ENCODE data around the gene ADCK1.
A peak's percentile ranks its signal among the peaks of the same experiment; 100 is the strongest.
"Not testable (repeated sequence)": the region's sequence is repeated elsewhere in the genome, so short reads cannot be mapped to it uniquely, and the experiment has no call there.

The ADCK1 gene

DNA sequence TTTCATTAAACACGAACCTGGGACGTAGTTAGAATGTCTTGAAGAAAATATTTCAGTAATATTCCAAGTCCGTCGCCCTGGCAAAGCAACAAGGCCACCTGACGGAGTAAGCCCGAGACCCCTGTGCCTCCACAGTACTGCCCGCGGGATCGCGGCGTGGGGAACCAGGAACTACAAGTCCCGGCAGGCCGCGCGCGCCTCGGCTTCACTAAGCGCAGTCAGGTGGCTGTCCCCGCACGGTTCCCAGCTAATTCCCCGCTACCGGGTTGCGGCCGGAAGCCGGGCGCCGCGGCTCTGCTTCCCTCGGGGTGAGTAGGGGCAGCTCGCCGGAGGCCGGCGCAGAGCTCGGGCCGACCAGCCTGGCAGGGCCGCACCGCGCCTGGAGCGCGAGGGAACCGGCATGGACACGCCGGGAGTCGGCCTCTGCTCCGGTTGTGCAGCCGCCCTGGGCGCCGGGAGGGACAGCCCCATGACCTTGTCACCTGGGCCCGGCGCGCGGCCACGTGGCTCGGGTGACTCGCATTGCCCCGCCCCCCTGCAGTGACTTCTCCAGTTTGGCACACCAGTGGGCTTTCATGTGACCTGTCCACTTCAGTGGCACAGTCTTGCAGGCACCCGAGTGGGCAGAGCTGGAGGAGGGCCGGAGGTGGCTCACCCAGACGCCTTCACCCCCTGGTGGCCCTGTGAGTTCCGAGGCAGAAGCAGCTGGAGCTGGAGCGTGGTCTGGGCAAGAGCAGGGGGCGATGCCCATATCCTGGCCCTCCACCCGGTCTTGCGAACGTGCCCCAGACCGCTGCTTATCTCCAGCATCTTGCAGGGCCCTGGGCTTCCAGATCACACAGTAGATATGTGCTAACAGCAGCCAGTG lies at the start of gene ADCK1:
Gene ADCK1, plus strand, starts transcription at position 247 of the 868 bp plus-strand sequence. CDS start 18,870 bp downstream, outside the sequence.
- Mint-ChIP-seq H3K36me3 (ENCODE audit: insufficient read depth) (peaks cover 5% of the 10 kb centered on the region), H3K4me1 (peaks cover 5% of the 10 kb centered on the region)
- peak; percentile 66 for DNase-seq (ENCODE audit: low spot score in 2 of 2)

GRCh38 chr14:77752266-77752665 lies 47.6 kb upstream of the ADCK1 start:
- peaks cover 67% of the 10 kb centered on the region for H3K36me3 Mint-ChIP-seq (ENCODE audit: insufficient read depth)
- no peak overlapping the region for H3K27ac Mint-ChIP-seq (ENCODE audit: low read depth)
- no peak for ATAC-seq (replicated peaks; ENCODE audit: extremely low read depth, poor library complexity, severe bottlenecking)
- DNase-seq (ENCODE audit: low spot score in 2 of 2), result no peak
- no peak overlapping the region for H3K4me3 Mint-ChIP-seq
- H3K27me3 Mint-ChIP-seq, result no peaks in the 10 kb centered on the region
- peaks cover 34% of the 10 kb centered on the region for H3K4me1 Mint-ChIP-seq
- H3K9me3 Mint-ChIP-seq, result no peaks in the 10 kb centered on the region

More for the DNA sequence above, at the start of gene ADCK1:
- ATAC-seq (replicated peaks; ENCODE audit: extremely low read depth, poor library complexity, severe bottlenecking), result peak; percentile 90
- Mint-ChIP-seq H3K27me3 (no peaks in the 10 kb centered on the region), H3K4me3 (peak within 1 kb of the TSS; percentile 85), H3K9me3 (no peaks in the 10 kb centered on the region), H3K27ac (ENCODE audit: low read depth) (peak within 1 kb of the TSS; percentile 57)

GRCh38 chr14:77752799-77753516 lies 47.0 kb upstream of the ADCK1 start:
- ATAC-seq (replicated peaks; ENCODE audit: extremely low read depth, poor library complexity, severe bottlenecking), result no peak
- H3K9me3 Mint-ChIP-seq, result no peaks in the 10 kb centered on the region

DNA sequence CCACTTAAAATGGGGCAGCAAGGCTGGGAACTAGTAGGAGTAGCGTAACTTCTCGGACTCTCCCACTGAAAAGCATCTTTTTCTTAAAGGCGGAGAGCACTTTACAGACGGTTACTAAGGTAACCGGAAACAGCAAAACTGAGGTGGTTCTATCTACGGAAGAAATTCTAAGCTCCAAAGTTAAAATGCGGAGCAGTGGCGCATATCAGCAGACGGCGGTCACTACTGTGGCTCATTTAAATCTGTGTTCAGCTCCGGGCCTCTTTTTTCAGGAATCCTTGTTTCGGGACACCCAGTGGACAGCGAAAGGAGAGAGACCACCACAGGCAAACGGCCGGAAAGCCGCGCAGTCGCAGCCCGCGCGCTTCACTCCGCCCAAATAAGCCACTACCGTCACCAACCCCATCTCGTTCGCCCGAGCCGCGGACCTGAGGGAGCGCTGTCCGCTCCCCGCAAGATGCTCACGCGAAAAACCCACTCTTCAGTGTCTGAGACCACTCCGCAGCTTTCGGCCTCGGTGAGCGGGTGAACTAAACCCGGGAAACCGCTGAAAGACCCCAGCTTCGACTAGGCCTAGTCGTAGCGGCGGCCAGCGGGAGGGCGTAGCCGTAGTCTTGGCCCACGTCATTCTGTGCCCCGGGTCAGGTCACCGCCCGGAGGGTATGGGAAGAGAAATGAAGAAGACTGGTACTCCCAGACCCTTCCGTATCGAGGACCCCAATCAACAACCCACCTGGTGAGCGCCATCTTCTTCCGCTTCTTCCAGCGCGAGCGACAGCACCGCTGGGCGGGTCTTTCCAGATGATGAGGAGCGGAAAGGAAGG lies 39.3 kb upstream of the ADCK1 start, which contains the start of gene SNW1:
Gene SNW1, minus strand, starts transcription at position 776 of the 824 bp plus-strand sequence. Its CDS starts 29 bp downstream, at position 747.
- Mint-ChIP-seq H3K27me3 (no peaks in the 10 kb centered on the region), H3K27ac (ENCODE audit: low read depth) (peak within 1 kb of the TSS; percentile 93), H3K9me3 (no peaks in the 10 kb centered on the region), H3K36me3 (ENCODE audit: insufficient read depth) (peaks cover 27% of the 10 kb centered on the region), H3K4me1 (peaks cover 27% of the 10 kb centered on the region), H3K4me3 (peak within 1 kb of the TSS; percentile 95)
- DNase-seq (ENCODE audit: low spot score in 2 of 2) (peak; percentile 76 to 85), ATAC-seq (replicated peaks; ENCODE audit: extremely low read depth, poor library complexity, severe bottlenecking) (peak; percentile 85)

More at GRCh38 chr14:77752799-77753516, 47.0 kb upstream of the ADCK1 start:
- peak overlapping the region; percentile 17 for H3K27ac Mint-ChIP-seq (ENCODE audit: low read depth)
- H3K27me3 Mint-ChIP-seq, result no peaks in the 10 kb centered on the region
- peaks cover 64% of the 10 kb centered on the region for H3K36me3 Mint-ChIP-seq (ENCODE audit: insufficient read depth)
- H3K4me3 Mint-ChIP-seq, result no peak overlapping the region
- H3K4me1 Mint-ChIP-seq, result peaks cover 41% of the 10 kb centered on the region
- no peak for DNase-seq (ENCODE audit: low spot score in 2 of 2)

GRCh38 chr14:77761205-77761931 lies 38.5 kb upstream of the ADCK1 start:
- Mint-ChIP-seq H3K9me3 (no peaks in the 10 kb centered on the region), H3K4me3 (peak overlapping the region; percentile 95), H3K27ac (ENCODE audit: low read depth) (peak overlapping the region; percentile 93), H3K4me1 (peaks cover 27% of the 10 kb centered on the region), H3K36me3 (ENCODE audit: insufficient read depth) (peaks cover 20% of the 10 kb centered on the region), H3K27me3 (no peaks in the 10 kb centered on the region)
- DNase-seq (ENCODE audit: low spot score in 2 of 2), result no peak
- peak; percentile 0 for ATAC-seq (replicated peaks; ENCODE audit: extremely low read depth, poor library complexity, severe bottlenecking)

DNA sequence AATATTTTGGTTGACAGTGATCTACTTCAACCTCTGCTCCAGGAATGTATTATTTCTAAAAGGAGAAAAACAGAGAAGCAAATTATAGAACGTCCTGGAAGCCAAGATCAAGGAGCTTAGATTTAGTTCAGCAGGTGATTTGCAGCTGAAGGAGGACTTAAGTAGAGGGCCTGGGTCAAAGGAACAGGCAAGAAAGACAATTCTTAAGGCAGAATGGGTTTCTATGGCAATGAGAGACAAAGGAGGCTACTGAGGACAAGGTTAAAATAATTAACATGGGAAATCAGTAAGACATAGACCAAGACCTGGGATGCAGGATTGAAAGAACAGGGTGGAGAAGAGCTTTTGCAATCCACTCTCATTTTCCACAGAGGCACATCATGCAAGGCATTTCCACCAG lies 36.6 kb upstream of the ADCK1 start:
- no peaks in the 10 kb centered on the region for H3K9me3 Mint-ChIP-seq
- H3K27me3 Mint-ChIP-seq, result no peaks in the 10 kb centered on the region

DNA sequence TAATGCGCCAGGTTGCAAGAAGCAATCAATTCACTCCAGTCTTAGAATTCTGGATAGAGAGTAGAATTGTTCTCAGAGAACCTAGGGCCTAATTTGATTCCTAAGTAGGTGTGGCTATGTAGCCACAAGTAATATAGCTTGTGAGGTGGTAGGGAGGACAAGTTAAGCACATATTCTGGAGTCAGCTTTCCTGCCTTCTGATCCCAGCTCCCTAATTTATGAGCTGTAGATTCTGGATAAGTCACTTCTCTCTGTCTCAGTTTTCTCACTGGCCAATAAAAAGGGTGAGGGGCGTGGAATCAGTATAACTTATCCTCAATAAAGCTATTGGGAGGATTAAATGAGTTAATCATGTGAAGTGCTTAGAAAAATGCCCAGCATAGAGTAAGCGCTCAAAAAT lies 35.9 kb upstream of the ADCK1 start:
- Mint-ChIP-seq H3K4me3 (no peak overlapping the region), H3K9me3 (no peaks in the 10 kb centered on the region), H3K36me3 (ENCODE audit: insufficient read depth) (peaks cover 17% of the 10 kb centered on the region), H3K27ac (ENCODE audit: low read depth) (no peak overlapping the region), H3K27me3 (no peaks in the 10 kb centered on the region), H3K4me1 (peaks cover 5% of the 10 kb centered on the region)
- DNase-seq (ENCODE audit: low spot score in 2 of 2) (no peak), ATAC-seq (replicated peaks; ENCODE audit: extremely low read depth, poor library complexity, severe bottlenecking) (no peak)

More for the DNA sequence above, 36.6 kb upstream of the ADCK1 start:
- H3K36me3 Mint-ChIP-seq (ENCODE audit: insufficient read depth), result peaks cover 20% of the 10 kb centered on the region
- peaks cover 12% of the 10 kb centered on the region for H3K4me1 Mint-ChIP-seq
- H3K4me3 Mint-ChIP-seq, result no peak overlapping the region
- no peak overlapping the region for H3K27ac Mint-ChIP-seq (ENCODE audit: low read depth)
- DNase-seq (ENCODE audit: low spot score in 2 of 2) (no peak), ATAC-seq (replicated peaks; ENCODE audit: extremely low read depth, poor library complexity, severe bottlenecking) (no peak)

- H3K27ac Mint-ChIP-seq (ENCODE audit: low read depth); H3K4me3 Mint-ChIP-seq; DNase-seq (ENCODE audit: low spot score in 2 of 2): not testable (repeated sequence)
Observed at GRCh38 chr14:77768442-77769069, 31.4 kb upstream of the ADCK1 start.

DNA sequence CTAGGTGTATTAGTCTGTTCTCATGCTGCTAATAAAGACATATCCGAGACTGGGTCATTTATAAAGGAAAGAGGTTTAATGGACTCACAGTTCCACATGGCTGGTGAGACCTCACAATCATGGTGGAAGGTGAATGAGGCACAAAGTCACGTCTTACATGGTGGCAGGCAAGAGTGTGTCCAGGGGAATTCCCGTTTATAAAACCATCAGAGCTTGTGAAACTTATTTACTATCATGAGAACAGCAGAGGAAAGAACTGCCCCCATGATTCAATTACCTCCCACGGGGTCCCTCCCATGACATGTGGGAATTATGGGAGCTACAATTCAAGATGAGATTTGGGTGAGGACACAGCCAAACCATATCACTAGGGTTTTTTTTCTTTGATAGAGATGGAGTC lies 25.9 kb upstream of the ADCK1 start:
- H3K27ac Mint-ChIP-seq (ENCODE audit: low read depth); ATAC-seq (replicated peaks; ENCODE audit: extremely low read depth, poor library complexity, severe bottlenecking); H3K9me3 Mint-ChIP-seq; H3K4me1 Mint-ChIP-seq; H3K27me3 Mint-ChIP-seq; H3K4me3 Mint-ChIP-seq; DNase-seq (ENCODE audit: low spot score in 2 of 2); H3K36me3 Mint-ChIP-seq (ENCODE audit: insufficient read depth): not testable (repeated sequence)

More at GRCh38 chr14:77768442-77769069, 31.4 kb upstream of the ADCK1 start:
- not testable (repeated sequence) for H3K9me3 Mint-ChIP-seq; H3K4me1 Mint-ChIP-seq; H3K36me3 Mint-ChIP-seq (ENCODE audit: insufficient read depth); H3K27me3 Mint-ChIP-seq; ATAC-seq (replicated peaks; ENCODE audit: extremely low read depth, poor library complexity, severe bottlenecking)

DNA sequence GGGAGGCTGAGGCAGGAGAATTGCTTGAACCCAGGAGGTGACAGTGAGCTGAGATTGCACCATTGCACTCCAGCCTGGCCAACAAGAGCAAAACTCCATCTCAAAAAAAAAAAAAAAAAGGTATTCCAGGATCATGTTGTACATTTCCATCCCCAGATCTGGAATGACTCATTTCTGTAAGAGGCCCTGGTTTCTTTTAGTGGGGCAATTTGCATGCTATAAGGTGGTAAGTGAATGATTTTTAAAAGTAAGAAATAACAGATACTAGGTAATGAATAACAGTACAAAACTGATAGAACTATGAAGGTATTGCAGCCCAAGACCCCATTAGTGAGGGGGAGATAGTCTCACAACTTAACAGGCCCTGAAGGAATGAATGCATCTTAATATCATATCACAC lies 17.7 kb upstream of the ADCK1 start:
- Mint-ChIP-seq H3K36me3 (ENCODE audit: insufficient read depth) (no peaks in the 10 kb centered on the region), H3K4me3 (no peak overlapping the region), H3K9me3 (no peaks in the 10 kb centered on the region), H3K4me1 (no peaks in the 10 kb centered on the region), H3K27me3 (no peaks in the 10 kb centered on the region), H3K27ac (ENCODE audit: low read depth) (no peak overlapping the region)
- DNase-seq (ENCODE audit: low spot score in 2 of 2) (no peak), ATAC-seq (replicated peaks; ENCODE audit: extremely low read depth, poor library complexity, severe bottlenecking) (no peak)

GRCh38 chr14:77786148-77786547 lies 13.8 kb upstream of the ADCK1 start:
- H3K27ac Mint-ChIP-seq (ENCODE audit: low read depth), result no peak overlapping the region
- H3K27me3 Mint-ChIP-seq, result peaks cover 23% of the 10 kb centered on the region
- DNase-seq (ENCODE audit: low spot score in 2 of 2) (no peak), ATAC-seq (replicated peaks; ENCODE audit: extremely low read depth, poor library complexity, severe bottlenecking) (no peak)
- H3K4me1 Mint-ChIP-seq, result no peaks in the 10 kb centered on the region
- no peaks in the 10 kb centered on the region for H3K9me3 Mint-ChIP-seq
- no peak overlapping the region for H3K4me3 Mint-ChIP-seq
- no peaks in the 10 kb centered on the region for H3K36me3 Mint-ChIP-seq (ENCODE audit: insufficient read depth)
